ENCODE data around the gene KRT72.

GRCh38 chr12:52579468-52580465 is 21.5 kb downstream of the KRT72 start:
- TF ChIP-seq CTCF (IDR thresholded peaks at IDR 0.05; ENCODE audit: poor library complexity, severe bottlenecking) (no peak), REST (IDR thresholded peaks at IDR 0.05; ENCODE audit: borderline replicate concordance) (no peak)
